ENCODE results near the gene HSPA6. TPM values are rescaled to one million over a fixed set of nuclear protein-coding genes. Genes with fewer than 3 reads are reported as not detected.

HSPA6 gene
- total and polyA plus RNA-seq, 10 of the 15 experiments (the other 5 are each of a cell fraction or from before 2014, with no cell fraction given) = 0.05 to 8.8 (median 0.66) TPM

DNA sequence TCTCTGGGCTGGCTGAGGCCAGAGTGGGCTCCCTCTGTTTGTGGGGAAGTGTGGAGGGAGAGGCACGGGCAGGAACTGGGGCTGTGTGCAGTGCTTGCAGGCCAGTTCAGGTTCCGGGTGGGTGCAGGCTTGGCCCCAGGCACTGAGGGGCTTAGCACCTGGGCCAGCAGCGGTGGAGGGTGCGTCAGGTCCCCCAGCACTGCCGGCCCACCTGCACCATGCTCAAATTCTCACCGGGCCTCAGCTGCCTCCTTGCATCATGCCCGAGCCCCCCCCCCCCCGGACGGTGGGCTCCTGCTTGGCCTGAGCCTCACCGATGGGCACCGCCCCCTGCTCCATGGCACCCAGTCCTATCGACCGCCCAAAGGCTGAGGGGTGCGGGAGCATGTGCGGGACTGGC, 45.4 kb upstream of the HSPA6 start (continued):
- no peak for TF ChIP-seq YBX1 (IDR thresholded peaks at IDR 0.05)

GRCh38 chr1:161480381-161481035, 43.8 kb upstream of the HSPA6 start:
- BruUV-seq (replicated peaks) = no TSS peak
- intact Hi-C loops (cut with micrococcal nuclease; ENCODE audit: unreplicated experiment) (loop anchor here (10.0 kb wide), 1 partner anchor 164 kb away; no protein-coding TSS in a partner anchor), in situ Hi-C loops (cut with MboI) (loop anchor here (10.0 kb wide), 1 partner anchor 264 kb away; the partner anchor contains the start of gene DUSP12)
- Histone ChIP-seq H3K4me1 (ENCODE audit: control insufficient read depth, insufficient read depth, low read length) (no peaks in the 10 kb centered on the region), H3K4me2 (ENCODE audit: control insufficient read depth, insufficient read depth) (no peak overlapping the region), H4K20me1 (ENCODE audit: control insufficient read depth, insufficient read depth) (no peaks in the 10 kb centered on the region), H3K27me3 (replicated peaks in 1 of 2; ENCODE audit: control insufficient read depth in 2 of 2, insufficient read depth in 2 of 2, low read length in 1 of 2) (no peaks in the 10 kb centered on the region), H2AFZ (ENCODE audit: control insufficient read depth, low read depth, low read length) (no peak overlapping the region), H3K27ac (ENCODE audit: control insufficient read depth, insufficient read depth) (no peak overlapping the region), H3K36me3 (ENCODE audit: control insufficient read depth in 2 of 2, insufficient read depth in 2 of 2, low read length in 1 of 2) (no peaks in the 10 kb centered on the region), H3K9ac (ENCODE audit: control insufficient read depth, insufficient read depth, low read length) (no peak overlapping the region), H3K4me3 (no peak overlapping the region), H3K9me3 (replicated peaks; ENCODE audit: control insufficient read depth, insufficient read depth, low read length) (no peaks in the 10 kb centered on the region; the same call in 2 of the 3 replicates), H3K79me2 (ENCODE audit: control insufficient read depth, insufficient read depth, low read length) (no peaks in the 10 kb centered on the region)
- CTCF ChIA-PET = interaction anchor here (1.2 kb wide), 1 partner anchor 258 kb away, joined by 4 read pairs; no protein-coding TSS in a partner anchor
- SMC1A ChIA-PET (ENCODE audit: uncharacterized antibody, unreplicated experiment) = no interaction called here
- POLR2A ChIA-PET = no interaction called here
- FAIRE-seq (no peak), DNase-seq (ENCODE audit: low read depth, low spot score) (no peak), ATAC-seq (no peak)
- 50% methylated on average over 20 of the region's 20 CpGs for WGBS (ENCODE audit: insufficient coverage, insufficient replicate concordance, low lambda C conversion rate, missing lambda C conversion rate)
- RAD21 ChIA-PET (ENCODE audit: unreplicated experiment) = interaction anchor here (1.2 kb wide), 1 partner anchor 60 kb away, joined by 3 read pairs; no protein-coding TSS in a partner anchor
- TF ChIP-seq ZNF217 (IDR thresholded peaks at IDR 0.05) (no peak), CBX5 (IDR thresholded peaks at IDR 0.05; ENCODE audit: low read depth) (no peak), FOXM1 (IDR thresholded peaks at IDR 0.05; ENCODE audit: low read depth, low read length) (no peak), HDAC2 (IDR thresholded peaks at IDR 0.05) (no peak), ATF7 (IDR thresholded peaks at IDR 0.05; ENCODE audit: low read depth) (no peak), PBX3 (IDR thresholded peaks at IDR 0.05; ENCODE audit: insufficient replicate concordance, low read depth, low read length) (no peak), SIX5 (IDR thresholded peaks at IDR 0.05; ENCODE audit: low read depth, low read length, severe bottlenecking) (no peak), ESRRA (IDR thresholded peaks at IDR 0.05; ENCODE audit: low read length) (no peak), MEF2A (IDR thresholded peaks at IDR 0.05; ENCODE audit: insufficient read depth, low read depth, low read length) (no peak)
- TF ChIP-seq, protein P1, sequence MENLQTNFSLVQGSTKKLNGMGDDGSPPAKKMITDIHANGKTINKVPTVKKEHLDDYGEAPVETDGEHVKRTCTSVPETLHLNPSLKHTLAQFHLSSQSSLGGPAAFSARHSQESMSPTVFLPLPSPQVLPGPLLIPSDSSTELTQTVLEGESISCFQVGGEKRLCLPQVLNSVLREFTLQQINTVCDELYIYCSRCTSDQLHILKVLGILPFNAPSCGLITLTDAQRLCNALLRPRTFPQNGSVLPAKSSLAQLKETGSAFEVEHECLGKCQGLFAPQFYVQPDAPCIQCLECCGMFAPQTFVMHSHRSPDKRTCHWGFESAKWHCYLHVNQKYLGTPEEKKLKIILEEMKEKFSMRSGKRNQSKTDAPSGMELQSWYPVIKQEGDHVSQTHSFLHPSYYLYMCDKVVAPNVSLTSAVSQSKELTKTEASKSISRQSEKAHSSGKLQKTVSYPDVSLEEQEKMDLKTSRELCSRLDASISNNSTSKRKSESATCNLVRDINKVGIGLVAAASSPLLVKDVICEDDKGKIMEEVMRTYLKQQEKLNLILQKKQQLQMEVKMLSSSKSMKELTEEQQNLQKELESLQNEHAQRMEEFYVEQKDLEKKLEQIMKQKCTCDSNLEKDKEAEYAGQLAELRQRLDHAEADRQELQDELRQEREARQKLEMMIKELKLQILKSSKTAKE (IDR thresholded peaks at IDR 0.05; ENCODE audit: low read depth, poor library complexity, severe bottlenecking) = no peak

Data from GM12878 (cell line).